ENCODE results near the gene WDR7.
A peak's percentile ranks its signal among the peaks of the same experiment; 100 is the strongest.

The WDR7 gene

DNA sequence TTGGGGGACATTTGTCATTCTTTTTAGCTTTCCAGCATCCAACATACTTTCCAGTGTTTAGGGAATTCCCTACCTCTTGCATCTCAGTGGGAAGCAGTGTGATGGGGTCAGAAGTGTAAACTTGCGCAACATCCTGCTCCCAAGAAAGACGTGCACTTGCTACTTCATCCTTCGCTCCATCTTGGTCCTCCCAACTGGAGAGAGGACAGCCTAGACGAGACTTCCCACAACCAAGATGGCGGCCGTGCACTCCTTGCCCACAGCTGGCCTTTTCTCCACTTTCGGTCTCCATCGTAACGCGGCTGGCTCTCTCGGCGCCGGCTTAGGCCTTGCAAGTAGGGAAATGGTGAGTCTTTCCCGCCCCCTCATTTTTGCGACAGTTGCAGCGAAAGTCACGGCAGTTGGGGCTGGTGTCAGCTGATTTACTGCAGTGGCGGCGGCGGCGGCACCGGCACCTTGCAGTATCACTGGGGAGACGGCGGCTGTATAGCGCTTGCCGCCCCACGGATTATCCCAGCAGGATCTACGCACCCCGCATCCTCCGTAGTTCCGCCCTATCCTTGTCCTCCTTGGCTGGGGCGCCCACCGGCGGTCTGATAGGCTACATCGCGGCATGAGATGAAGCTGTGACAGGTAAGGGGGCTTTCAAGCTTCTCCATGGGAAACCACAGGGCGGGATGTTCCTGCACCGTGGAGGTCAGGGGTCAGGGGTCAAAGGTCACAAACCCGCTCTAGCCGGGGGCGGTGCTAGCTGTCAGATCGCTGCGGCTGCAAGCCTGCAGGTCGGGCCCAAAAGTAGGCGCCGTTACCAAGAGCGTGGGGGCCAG, at the start of gene WDR7:
Gene WDR7, plus strand, starts transcription at position 416 of the 827 bp plus-strand sequence. CDS start 21,157 bp downstream, outside the sequence.
- TF ChIP-seq, protein P1, sequence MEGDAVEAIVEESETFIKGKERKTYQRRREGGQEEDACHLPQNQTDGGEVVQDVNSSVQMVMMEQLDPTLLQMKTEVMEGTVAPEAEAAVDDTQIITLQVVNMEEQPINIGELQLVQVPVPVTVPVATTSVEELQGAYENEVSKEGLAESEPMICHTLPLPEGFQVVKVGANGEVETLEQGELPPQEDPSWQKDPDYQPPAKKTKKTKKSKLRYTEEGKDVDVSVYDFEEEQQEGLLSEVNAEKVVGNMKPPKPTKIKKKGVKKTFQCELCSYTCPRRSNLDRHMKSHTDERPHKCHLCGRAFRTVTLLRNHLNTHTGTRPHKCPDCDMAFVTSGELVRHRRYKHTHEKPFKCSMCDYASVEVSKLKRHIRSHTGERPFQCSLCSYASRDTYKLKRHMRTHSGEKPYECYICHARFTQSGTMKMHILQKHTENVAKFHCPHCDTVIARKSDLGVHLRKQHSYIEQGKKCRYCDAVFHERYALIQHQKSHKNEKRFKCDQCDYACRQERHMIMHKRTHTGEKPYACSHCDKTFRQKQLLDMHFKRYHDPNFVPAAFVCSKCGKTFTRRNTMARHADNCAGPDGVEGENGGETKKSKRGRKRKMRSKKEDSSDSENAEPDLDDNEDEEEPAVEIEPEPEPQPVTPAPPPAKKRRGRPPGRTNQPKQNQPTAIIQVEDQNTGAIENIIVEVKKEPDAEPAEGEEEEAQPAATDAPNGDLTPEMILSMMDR (IDR thresholded peaks at IDR 0.05; ENCODE audit: low read depth, low read length): no peak
- peak within 1 kb of the TSS; percentile 93 for H3K4me3 ChIP-seq (ENCODE audit: low read depth, low read length)

DNA sequence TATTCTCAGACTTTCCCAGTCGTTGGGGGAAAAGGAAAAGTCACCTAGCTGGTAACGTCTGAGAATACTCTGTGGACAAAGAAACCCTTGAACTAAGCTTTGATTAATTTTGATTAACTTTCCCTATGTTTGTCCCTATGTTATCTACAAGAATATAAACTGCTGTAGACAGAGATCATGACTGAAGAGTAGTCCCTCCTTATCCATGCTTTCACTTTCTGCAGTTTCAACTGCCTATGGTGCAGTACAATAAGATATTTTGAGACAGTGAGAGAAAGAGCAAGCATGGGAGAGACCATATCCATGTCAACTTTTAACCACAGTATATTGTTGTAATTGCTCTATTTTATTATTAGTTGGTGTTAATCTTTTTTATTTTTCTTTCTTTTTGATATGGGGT, 44.5 kb upstream of the WDR7 start:
- TF ChIP-seq, protein P1 (IDR thresholded peaks at IDR 0.05; ENCODE audit: low read depth, low read length): no peak
- H3K4me3 ChIP-seq (ENCODE audit: low read depth, low read length): no peak overlapping the region

DNA sequence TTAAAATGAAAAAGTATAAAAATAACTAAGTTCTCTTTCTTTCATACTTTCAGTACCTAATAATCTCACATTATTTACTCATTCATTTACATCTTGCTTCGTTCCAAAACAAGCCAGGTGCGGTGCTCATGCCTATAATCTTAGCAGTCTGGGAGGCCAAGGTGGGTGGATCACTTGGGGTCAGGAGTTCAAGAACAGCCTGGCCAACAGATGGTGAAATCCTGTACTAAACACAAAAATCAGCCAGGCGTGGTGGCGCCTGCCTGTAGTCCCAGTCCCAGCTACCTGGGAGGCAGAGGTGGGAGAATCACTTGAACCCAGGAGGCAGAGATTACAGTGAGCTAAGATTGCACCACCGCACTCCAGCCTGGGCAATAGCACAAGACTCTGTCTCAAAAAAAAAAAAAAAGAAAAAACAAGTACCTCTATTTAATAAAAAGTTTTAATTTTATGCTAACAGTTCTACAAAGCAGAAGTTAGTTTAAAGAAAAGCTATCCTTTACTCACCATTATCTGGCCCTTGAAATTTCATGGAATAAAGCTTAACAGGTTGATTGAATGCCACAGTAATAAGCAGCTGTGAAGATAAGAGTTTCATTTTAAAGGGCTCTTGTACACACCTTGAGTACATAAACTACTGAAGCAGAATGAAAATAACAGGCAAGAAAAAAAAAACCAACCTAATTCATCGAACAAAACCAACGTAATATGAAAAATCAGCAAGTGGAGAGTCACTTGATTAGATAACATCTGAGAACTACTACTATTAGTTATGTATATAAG, 35.2 kb upstream of the WDR7 start:
- TF ChIP-seq, protein P1 (IDR thresholded peaks at IDR 0.05; ENCODE audit: low read depth, low read length): no peak
- no peak overlapping the region for H3K4me3 ChIP-seq (ENCODE audit: low read depth, low read length)

DNA sequence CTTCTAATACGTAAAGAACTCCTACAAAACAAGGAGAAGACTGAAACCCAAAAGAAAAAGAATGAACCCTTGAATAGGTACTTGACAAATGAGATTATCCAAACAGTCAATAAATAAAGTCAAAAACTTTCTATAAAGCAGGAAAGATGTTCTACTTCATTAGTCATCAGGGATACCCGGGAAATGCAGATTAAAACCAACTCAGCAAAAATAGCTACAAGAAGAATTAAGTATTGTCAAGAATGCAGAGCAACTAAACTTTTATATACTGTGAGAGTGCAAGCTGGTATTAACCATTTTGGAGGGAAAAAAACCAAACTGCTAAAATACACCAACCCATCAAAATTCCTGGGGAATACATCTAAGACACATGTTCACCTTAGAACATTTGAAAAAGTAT, 23.2 kb upstream of the WDR7 start:
- H3K4me3 ChIP-seq (ENCODE audit: low read depth, low read length): no peak overlapping the region

DNA sequence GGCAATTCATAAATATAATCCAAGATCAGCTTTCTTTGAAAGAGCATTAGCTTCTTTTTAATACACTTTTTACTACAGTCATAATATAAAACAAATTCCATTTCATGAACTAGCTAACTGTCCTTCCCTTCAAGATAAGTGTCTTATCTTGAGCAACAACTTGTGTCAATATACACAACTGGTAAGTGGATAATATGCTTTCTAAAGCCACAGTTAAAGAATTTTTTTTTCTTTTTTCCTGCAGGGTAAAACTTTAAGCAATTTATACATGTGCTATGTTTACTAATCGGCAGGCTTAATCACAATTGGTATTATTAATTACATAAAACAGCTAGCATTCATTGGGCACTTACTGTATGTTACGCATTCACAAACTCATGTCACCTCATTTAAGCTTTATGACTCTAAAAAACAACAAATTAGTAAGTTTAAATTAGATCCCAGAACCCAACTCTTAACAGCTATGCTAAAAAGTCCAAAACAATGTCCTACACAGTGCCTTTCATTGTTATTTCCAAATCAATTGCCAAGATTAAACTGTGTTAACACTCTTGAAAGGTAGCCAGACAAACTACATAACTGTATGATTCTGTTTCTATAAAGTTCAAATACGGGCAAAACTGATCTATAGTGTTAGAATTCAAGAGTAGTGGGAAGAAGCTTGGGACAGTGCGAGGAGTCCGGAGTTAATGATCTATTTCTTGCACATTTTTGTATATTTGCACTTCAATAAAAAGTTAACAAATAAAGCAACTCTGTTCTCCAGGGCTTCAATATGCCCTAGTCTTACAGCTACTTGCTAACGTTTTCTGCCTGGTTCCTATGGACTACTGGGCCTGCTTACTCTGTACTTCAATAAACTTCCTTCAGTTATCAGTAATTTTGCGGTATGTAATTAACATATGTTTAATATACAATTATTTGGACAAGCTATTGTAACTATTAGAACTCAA, 18.8 kb upstream of the WDR7 start:
- TF ChIP-seq, protein P1 (IDR thresholded peaks at IDR 0.05; ENCODE audit: low read depth, low read length): no peak
- no peak overlapping the region for H3K4me3 ChIP-seq (ENCODE audit: low read depth, low read length)

More for the DNA sequence above, 23.2 kb upstream of the WDR7 start:
- TF ChIP-seq, protein P1 (IDR thresholded peaks at IDR 0.05; ENCODE audit: low read depth, low read length): no peak

DNA sequence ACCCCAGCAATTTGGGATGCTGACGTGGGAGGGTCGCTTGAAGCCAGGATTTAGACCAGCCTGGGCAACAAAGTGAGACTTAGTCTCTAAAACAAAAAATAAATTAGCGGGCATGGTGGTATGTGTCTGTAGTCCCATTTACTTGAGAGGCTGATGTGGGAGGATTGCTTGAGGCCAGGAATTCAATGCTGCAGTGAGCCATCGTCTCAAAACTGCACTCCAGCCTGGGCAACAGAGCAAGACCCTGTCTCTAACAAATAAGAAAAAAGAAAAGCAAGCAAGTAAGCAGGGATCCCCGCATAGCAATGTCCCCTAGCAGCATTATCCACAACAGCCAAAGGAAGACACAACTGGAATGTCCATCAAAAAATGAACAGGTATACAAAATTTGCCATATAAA, 16.2 kb upstream of the WDR7 start:
- TF ChIP-seq, protein P1 (IDR thresholded peaks at IDR 0.05; ENCODE audit: low read depth, low read length): no peak
- H3K4me3 ChIP-seq (ENCODE audit: low read depth, low read length): no peak overlapping the region
